Breast epithelium (tissue), 3 donors: ENCODE data around the gene MLLT10.
"Not testable (repeated sequence)": the region's sequence is repeated elsewhere in the genome, so short reads cannot be mapped to it uniquely, and the experiment has no call there.

ENCODE experiments used
- POLR2A ChIP-seq: fragments of 450-650 bp; IDR thresholded peaks from one replicate; pipeline ENCODE4 v1.6.1; 2016; ENCODE audit warnings: antibody characterized with exemption, mild to moderate bottlenecking, moderate library complexity
- POLR2AphosphoS5 ChIP-seq, 3 donors: sonication (generic); formaldehyde crosslinking; IDR thresholded peaks; one replicate each; pipeline ENCODE4 v1.6.1; 2017; ENCODE audit warnings: antibody characterized with exemption in 3 of 3
- TF ChIP-seq, protein P1 (sequence below), 3 donors: fragments of 450-650 bp; IDR thresholded peaks; one replicate each; pipeline ENCODE4 v1.5.1; 2016 to 2017; ENCODE audit warnings: antibody characterized with exemption in 3 of 3, mild to moderate bottlenecking in 3 of 3, moderate library complexity in 3 of 3

DNA sequence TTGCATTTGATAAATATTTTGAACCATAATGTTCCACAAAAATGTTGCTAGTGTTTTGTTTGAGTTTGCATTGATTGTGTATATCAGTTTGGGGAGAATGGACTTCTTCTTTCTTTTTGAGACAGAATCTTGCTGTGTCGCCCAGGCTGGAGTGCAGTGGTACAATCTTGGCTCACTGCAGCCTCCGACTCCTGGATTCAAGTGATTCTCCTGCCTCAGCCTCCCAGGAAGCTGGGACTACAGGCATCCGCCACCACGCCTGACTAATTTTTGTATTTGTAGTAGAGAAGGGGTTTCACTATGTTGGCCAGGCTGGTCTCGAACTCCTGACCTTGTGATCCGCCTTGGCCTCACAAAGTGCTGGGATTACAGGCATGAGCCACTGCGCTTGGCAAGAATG, 25.0 kb downstream of the MLLT10 start:
- TF ChIP-seq, protein P1, sequence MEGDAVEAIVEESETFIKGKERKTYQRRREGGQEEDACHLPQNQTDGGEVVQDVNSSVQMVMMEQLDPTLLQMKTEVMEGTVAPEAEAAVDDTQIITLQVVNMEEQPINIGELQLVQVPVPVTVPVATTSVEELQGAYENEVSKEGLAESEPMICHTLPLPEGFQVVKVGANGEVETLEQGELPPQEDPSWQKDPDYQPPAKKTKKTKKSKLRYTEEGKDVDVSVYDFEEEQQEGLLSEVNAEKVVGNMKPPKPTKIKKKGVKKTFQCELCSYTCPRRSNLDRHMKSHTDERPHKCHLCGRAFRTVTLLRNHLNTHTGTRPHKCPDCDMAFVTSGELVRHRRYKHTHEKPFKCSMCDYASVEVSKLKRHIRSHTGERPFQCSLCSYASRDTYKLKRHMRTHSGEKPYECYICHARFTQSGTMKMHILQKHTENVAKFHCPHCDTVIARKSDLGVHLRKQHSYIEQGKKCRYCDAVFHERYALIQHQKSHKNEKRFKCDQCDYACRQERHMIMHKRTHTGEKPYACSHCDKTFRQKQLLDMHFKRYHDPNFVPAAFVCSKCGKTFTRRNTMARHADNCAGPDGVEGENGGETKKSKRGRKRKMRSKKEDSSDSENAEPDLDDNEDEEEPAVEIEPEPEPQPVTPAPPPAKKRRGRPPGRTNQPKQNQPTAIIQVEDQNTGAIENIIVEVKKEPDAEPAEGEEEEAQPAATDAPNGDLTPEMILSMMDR (IDR thresholded peaks at IDR 0.05): not testable (repeated sequence)
- not testable (repeated sequence) for TF ChIP-seq POLR2AphosphoS5 (IDR thresholded peaks at IDR 0.05); POLR2A
